GM10266 (cell line): Measurements from ENCODE around the gene PTPRN2.

ENCODE experiments used
- DNase-seq: peaks from one replicate; pipeline ENCODE4 v3.0.0; 2012; ENCODE audit errors: extremely low spot score
- TF ChIP-seq, protein P1 (sequence below): IDR thresholded peaks from 2 replicates; pipeline ENCODE4 v1.5.1; 2012; ENCODE audit warnings: mild to moderate bottlenecking, low read depth; ENCODE audit not compliant: control insufficient read depth, insufficient read depth; ENCODE audit errors: missing control alignments

The PTPRN2 gene

GRCh38 chr7:157628456-157628855 is 959.2 kb downstream of the PTPRN2 start:
- no peak for DNase-seq
- TF ChIP-seq, protein P1, sequence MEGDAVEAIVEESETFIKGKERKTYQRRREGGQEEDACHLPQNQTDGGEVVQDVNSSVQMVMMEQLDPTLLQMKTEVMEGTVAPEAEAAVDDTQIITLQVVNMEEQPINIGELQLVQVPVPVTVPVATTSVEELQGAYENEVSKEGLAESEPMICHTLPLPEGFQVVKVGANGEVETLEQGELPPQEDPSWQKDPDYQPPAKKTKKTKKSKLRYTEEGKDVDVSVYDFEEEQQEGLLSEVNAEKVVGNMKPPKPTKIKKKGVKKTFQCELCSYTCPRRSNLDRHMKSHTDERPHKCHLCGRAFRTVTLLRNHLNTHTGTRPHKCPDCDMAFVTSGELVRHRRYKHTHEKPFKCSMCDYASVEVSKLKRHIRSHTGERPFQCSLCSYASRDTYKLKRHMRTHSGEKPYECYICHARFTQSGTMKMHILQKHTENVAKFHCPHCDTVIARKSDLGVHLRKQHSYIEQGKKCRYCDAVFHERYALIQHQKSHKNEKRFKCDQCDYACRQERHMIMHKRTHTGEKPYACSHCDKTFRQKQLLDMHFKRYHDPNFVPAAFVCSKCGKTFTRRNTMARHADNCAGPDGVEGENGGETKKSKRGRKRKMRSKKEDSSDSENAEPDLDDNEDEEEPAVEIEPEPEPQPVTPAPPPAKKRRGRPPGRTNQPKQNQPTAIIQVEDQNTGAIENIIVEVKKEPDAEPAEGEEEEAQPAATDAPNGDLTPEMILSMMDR, result no peak

GRCh38 chr7:157627646-157628045 is 960.0 kb downstream of the PTPRN2 start:
- TF ChIP-seq, protein P1, result no peak

DNA sequence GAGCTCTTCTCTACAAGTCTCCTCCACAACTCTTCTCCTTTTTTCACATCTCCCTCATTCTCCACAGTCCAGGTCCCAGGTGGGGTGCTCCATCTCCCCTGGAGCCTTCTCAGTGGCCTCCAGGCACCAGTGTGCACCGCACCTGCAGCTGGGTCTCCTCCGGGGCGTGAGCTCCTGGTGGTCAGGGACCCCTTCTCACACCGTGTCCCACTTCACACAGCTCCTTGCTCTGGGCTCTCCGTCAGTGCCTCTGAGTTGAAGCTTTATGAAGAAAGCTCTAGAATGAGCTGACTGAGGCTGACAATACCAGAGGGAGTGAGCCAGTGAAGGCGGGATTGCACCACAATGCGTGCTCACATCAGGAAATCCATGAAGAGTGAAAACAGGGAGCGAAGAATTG is 960.6 kb downstream of the PTPRN2 start:
- TF ChIP-seq, protein P1, result no peak
- DNase-seq, result no peak

More at GRCh38 chr7:157627646-157628045, 960.0 kb downstream of the PTPRN2 start:
- no peak for DNase-seq

GRCh38 chr7:157625973-157626742 is 961.5 kb downstream of the PTPRN2 start:
- no peak for DNase-seq
- TF ChIP-seq, protein P1, result no peak

GRCh38 chr7:157623556-157623955 is 964.1 kb downstream of the PTPRN2 start:
- DNase-seq, result no peak
- TF ChIP-seq, protein P1, result no peak

DNA sequence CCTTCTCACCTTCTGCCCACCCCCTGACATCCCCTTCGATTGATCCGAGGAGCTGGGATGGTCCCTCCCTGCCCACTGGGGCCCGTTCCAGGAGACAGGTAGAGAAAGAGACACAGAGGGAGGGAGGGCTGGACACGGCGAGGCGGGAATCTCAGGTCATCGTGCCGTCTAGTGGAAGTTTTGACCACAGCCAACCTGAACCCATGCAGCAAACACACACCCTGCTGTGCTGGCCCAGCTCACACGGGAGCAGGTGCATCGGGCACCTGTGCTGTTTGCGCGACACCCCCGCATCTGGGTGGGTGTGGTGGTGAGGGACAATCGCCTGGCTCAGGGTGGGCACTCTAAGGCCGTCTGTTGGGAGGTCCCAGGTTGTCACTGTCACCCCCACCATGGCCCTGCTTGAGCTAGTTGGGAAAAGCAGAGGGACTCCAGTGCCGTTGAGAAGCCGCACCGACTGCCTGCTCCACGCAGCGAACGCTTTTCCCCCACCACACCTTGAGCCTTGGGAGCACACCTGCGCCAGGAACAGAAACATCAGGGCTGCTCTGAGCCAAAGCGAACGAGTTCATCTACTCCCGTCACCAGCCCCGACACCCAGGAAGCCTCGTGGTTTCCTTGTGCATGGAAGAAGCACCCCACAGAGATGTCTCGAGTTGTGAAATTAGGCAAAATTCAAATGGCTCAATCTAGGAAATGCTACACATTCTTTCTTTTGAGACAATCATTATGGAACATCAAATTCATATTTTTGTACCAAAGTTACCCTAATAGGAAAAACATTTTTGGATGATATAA is 965.0 kb downstream of the PTPRN2 start:
- DNase-seq, result no peak
- TF ChIP-seq, protein P1, result no peak

DNA sequence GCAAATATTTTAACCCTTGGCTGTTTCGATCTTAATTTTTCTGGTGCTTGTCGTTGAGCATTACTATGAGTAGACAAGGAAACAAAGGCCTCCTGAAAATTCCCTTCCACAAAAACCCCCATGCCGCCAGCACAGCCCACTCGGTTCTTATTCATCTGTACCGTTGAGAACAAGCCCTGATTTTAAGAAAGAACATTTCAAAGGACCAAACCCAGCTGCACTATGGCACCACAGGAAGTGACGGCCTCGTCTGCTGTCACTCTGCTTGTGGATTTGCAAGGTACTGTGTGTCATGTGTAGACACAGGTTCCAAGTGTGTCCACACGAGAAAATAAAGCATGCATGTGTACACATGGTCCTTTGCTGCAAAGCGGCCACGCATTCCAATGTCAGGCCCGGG is 965.6 kb downstream of the PTPRN2 start:
- DNase-seq, result no peak
- TF ChIP-seq, protein P1, result no peak
